Ishikawa (cell line): Measurements from ENCODE around the gene ACOT12.

Experiments
- CEBPB ChIP-seq: IDR thresholded peaks from 2 replicates; pipeline ENCODE4 v1.6.1; 2012
- CREB1 ChIP-seq: IDR thresholded peaks from 2 replicates; pipeline ENCODE4 v1.6.1; 2012; ENCODE audit warnings: low read depth
- EGR1 ChIP-seq: IDR thresholded peaks from 2 replicates; pipeline ENCODE4 v1.6.1; 2012
- EP300 ChIP-seq: IDR thresholded peaks from 2 replicates; pipeline ENCODE4 v1.6.1; 2012; ENCODE audit warnings: borderline replicate concordance
- FOXM1 ChIP-seq: IDR thresholded peaks from 2 replicates; pipeline ENCODE4 v1.6.1; 2012; ENCODE audit warnings: low read depth, borderline replicate concordance
- MAX ChIP-seq: IDR thresholded peaks from 2 replicates; pipeline ENCODE4 v1.6.1; 2012
- NFIC ChIP-seq: IDR thresholded peaks from 2 replicates; pipeline ENCODE4 v1.6.1; 2012
- RAD21 ChIP-seq: IDR thresholded peaks from 2 replicates; pipeline ENCODE4 v1.6.1; 2012; ENCODE audit warnings: low read depth
- REST ChIP-seq: IDR thresholded peaks from 2 replicates; pipeline ENCODE4 v1.6.1; 2012; ENCODE audit warnings: low read depth, mild to moderate bottlenecking
- TAF1 ChIP-seq: IDR thresholded peaks from 2 replicates; pipeline ENCODE4 v1.6.1; 2012; ENCODE audit warnings: low read depth, mild to moderate bottlenecking
- TCF12 ChIP-seq: IDR thresholded peaks from 2 replicates; pipeline ENCODE4 v1.6.1; 2012; ENCODE audit warnings: low read depth
- TEAD4 ChIP-seq: IDR thresholded peaks from 2 replicates; pipeline ENCODE4 v1.6.1; 2012
- USF1 ChIP-seq: IDR thresholded peaks from 2 replicates; pipeline ENCODE4 v1.6.1; 2012
- YY1 ChIP-seq: IDR thresholded peaks from 2 replicates; pipeline ENCODE4 v1.6.1; 2012; ENCODE audit warnings: low read depth
- ZBTB7A ChIP-seq: IDR thresholded peaks from 2 replicates; pipeline ENCODE4 v1.6.1; 2012; ENCODE audit warnings: low read depth

Gene ACOT12

GRCh38 chr5:81398741-81399140 is 4.8 kb upstream of the ACOT12 start:
- TF ChIP-seq REST (no peak), YY1 (no peak), USF1 (no peak), TAF1 (no peak), CEBPB (no peak), ZBTB7A (no peak), EGR1 (no peak), NFIC (no peak)

- TF ChIP-seq TAF1: no peak
- no peak for TF ChIP-seq USF1
- TF ChIP-seq RAD21: no peak
- no peak for TF ChIP-seq TCF12
- no peak for TF ChIP-seq EGR1
- no peak for TF ChIP-seq TEAD4
- no peak for TF ChIP-seq CEBPB
- TF ChIP-seq MAX: no peak
- no peak for TF ChIP-seq EP300
- TF ChIP-seq ZBTB7A: no peak
- TF ChIP-seq NFIC: no peak
- TF ChIP-seq YY1: no peak
- no peak for TF ChIP-seq REST
- no peak for TF ChIP-seq CREB1
- no peak for TF ChIP-seq FOXM1
These were observed 3.2 kb upstream of the ACOT12 start for GRCh38 chr5:81397176-81397575.

GRCh38 chr5:81395262-81395661 is 1.3 kb upstream of the ACOT12 start:
- TF ChIP-seq YY1: no peak
- TF ChIP-seq FOXM1: no peak
- TF ChIP-seq ZBTB7A: no peak
- no peak for TF ChIP-seq EGR1
- no peak for TF ChIP-seq EP300
- TF ChIP-seq NFIC: no peak
- TF ChIP-seq CEBPB: no peak
- no peak for TF ChIP-seq TEAD4
- no peak for TF ChIP-seq MAX
- TF ChIP-seq USF1: no peak
- no peak for TF ChIP-seq CREB1
- no peak for TF ChIP-seq REST
- TF ChIP-seq RAD21: no peak
- TF ChIP-seq TCF12: no peak
- no peak for TF ChIP-seq TAF1

- TF ChIP-seq CREB1: no peak
- no peak for TF ChIP-seq MAX
- TF ChIP-seq ZBTB7A: no peak
- no peak for TF ChIP-seq NFIC
- no peak for TF ChIP-seq FOXM1
- no peak for TF ChIP-seq TCF12
- TF ChIP-seq EGR1: no peak
- TF ChIP-seq TEAD4: no peak
- no peak for TF ChIP-seq TAF1
- no peak for TF ChIP-seq YY1
- no peak for TF ChIP-seq CEBPB
These were observed 528 bp downstream of the ACOT12 start for GRCh38 chr5:81393430-81393782.
